Trophoblast cell (in vitro differentiated cells and primary cell): ENCODE measurements around the gene SMARCD1.

ENCODE experiments used
- DNase-seq, 2 donors: peaks; one replicate each; pipeline ENCODE4 v3.0.0-alpha.2; 2016
- H2AFZ ChIP-seq: 2 replicates; pipeline ENCODE4 v1.6.1; 2013; ENCODE audit warnings: low read length, moderate library complexity, mild to moderate bottlenecking; ENCODE audit not compliant: insufficient read depth, poor library complexity
- H2AK5ac ChIP-seq: 2 replicates; pipeline ENCODE4 v1.6.1; 2013; ENCODE audit warnings: mild to moderate bottlenecking, low read length
- H2BK120ac ChIP-seq: 2 replicates; pipeline ENCODE4 v1.6.1; 2013; ENCODE audit warnings: low read length, mild to moderate bottlenecking, moderate library complexity; ENCODE audit not compliant: insufficient read depth, poor library complexity
- H2BK12ac ChIP-seq: 2 replicates; pipeline ENCODE4 v1.6.1; 2013; ENCODE audit warnings: mild to moderate bottlenecking, low read length, moderate library complexity
- H2BK5ac ChIP-seq: 2 replicates; pipeline ENCODE4 v1.6.1; 2013; ENCODE audit warnings: low read length, low read depth, moderate library complexity, mild to moderate bottlenecking; ENCODE audit not compliant: poor library complexity
- H3K14ac ChIP-seq: 2 replicates; pipeline ENCODE4 v1.6.1; 2013; ENCODE audit warnings: mild to moderate bottlenecking, low read length
- H3K18ac ChIP-seq: 2 replicates; pipeline ENCODE4 v1.6.1; 2013; ENCODE audit warnings: mild to moderate bottlenecking, low read length
- H3K23ac ChIP-seq: 2 replicates; pipeline ENCODE4 v1.6.1; 2013; ENCODE audit warnings: low read length
- H3K27ac ChIP-seq: 2 replicates; pipeline ENCODE4 v1.5.1; 2013; ENCODE audit warnings: low read depth, mild to moderate bottlenecking, inconsistent platforms, low read length, moderate library complexity
- H3K27me3 ChIP-seq: 2 replicates; pipeline ENCODE4 v1.6.1; 2013; ENCODE audit warnings: inconsistent platforms, mild to moderate bottlenecking, low read length, moderate library complexity; ENCODE audit not compliant: insufficient read depth
- H3K36me3 ChIP-seq, 2 experiments: 1 replicate in 1 of 2; 2 replicates in 1 of 2; pipeline ENCODE4 v1.6.1; 2013; ENCODE audit warnings: low read length in 2 of 2, mild to moderate bottlenecking in 2 of 2, moderate library complexity in 1 of 2; ENCODE audit not compliant: insufficient read depth in 2 of 2, control insufficient read depth in 1 of 2
- H3K4ac ChIP-seq: 2 replicates; pipeline ENCODE4 v1.6.1; 2013; ENCODE audit warnings: low read depth, mild to moderate bottlenecking, low read length, moderate library complexity
- H3K4me1 ChIP-seq, 2 experiments: 1 replicate in 1 of 2; 2 replicates in 1 of 2; pipeline ENCODE4 v1.6.1; 2013; ENCODE audit warnings: low read length in 2 of 2, mild to moderate bottlenecking in 2 of 2, moderate library complexity in 1 of 2; ENCODE audit not compliant: insufficient read depth in 2 of 2, control insufficient read depth in 1 of 2
- H3K4me2 ChIP-seq: 2 replicates; pipeline ENCODE4 v1.6.1; 2013; ENCODE audit warnings: inconsistent platforms, mild to moderate bottlenecking, low read length, moderate library complexity
- H3K4me3 ChIP-seq: 2 replicates; pipeline ENCODE4 v1.5.1; 2013; ENCODE audit warnings: mild to moderate bottlenecking, low read depth, low read length, inconsistent platforms
- H3K79me1 ChIP-seq: one replicate; pipeline ENCODE4 v1.6.1; 2013; ENCODE audit warnings: low read length
- H3K79me2 ChIP-seq: 2 replicates; pipeline ENCODE4 v1.6.1; 2013; ENCODE audit warnings: low read length, mild to moderate bottlenecking; ENCODE audit not compliant: control insufficient read depth, insufficient read depth, poor library complexity
- H3K9ac ChIP-seq: 2 replicates; pipeline ENCODE4 v1.6.1; 2013; ENCODE audit warnings: mild to moderate bottlenecking, low read length
- H3K9me3 ChIP-seq: 2 replicates; pipeline ENCODE4 v1.6.1; 2013; ENCODE audit warnings: low read depth, mild to moderate bottlenecking, control low read depth, inconsistent platforms, low read length; ENCODE audit not compliant: insufficient read depth
- H4K12ac ChIP-seq: 2 replicates; pipeline ENCODE4 v1.6.1; 2013; ENCODE audit warnings: low read depth, mild to moderate bottlenecking, low read length, moderate library complexity
- H4K8ac ChIP-seq: 2 replicates; pipeline ENCODE4 v1.6.1; 2013; ENCODE audit warnings: low read depth, mild to moderate bottlenecking, low read length, moderate library complexity
- H4K91ac ChIP-seq: one replicate; pipeline ENCODE4 v1.6.1; 2013; ENCODE audit warnings: low read depth, mild to moderate bottlenecking, low read length, moderate library complexity
- WGBS: extraction: QIAGEN DNeasy Blood & Tissue Kit; methylation state at CpG from one replicate; pipeline ENCODE4 v1.1.7; 2013; ENCODE audit warnings: missing lambda C conversion rate; ENCODE audit not compliant: insufficient read length, insufficient coverage; ENCODE audit errors: extremely low coverage; 5-methylcytosine and 5-hydroxymethylcytosine counted together

Gene SMARCD1

DNA sequence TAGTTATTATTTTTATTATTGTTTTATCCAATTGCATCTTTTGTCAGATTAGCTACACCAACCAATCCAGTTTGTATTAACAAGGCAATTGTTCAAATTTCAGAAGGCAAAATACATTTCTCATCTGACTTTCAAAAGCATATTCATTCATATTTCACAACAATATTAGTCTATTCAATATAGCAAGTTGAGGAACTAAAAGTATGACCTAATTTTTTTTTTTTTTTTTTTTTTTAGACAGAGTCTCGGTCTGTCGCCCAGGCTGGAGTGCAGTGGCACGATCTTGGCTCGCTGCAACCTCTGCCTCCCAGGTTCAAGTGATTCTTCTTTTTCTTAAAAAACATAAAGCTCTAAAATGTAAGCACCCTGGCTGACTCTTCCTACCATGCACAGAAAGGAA lies 44.1 kb downstream of the SMARCD1 start:
- Histone ChIP-seq H3K4me3 (no peak overlapping the region), H2AFZ (no peak overlapping the region), H2BK5ac (no peak overlapping the region), H3K27ac (no peak overlapping the region), H3K79me1 (no peaks in the 10 kb centered on the region), H4K91ac (no peak overlapping the region), H3K79me2 (no peaks in the 10 kb centered on the region), H3K18ac (no peak overlapping the region), H3K14ac (no peak overlapping the region), H2BK12ac (no peak overlapping the region), H3K9me3 (no peaks in the 10 kb centered on the region), H4K12ac (no peak overlapping the region), H3K4ac (no peak overlapping the region), H2BK120ac (no peak overlapping the region), H3K4me1 (no peaks in the 10 kb centered on the region), H3K4me2 (no peak overlapping the region), H4K8ac (no peak overlapping the region), H3K36me3 (peaks cover 20 to 38% of the 10 kb centered on the region in 2 experiments), H3K27me3 (no peaks in the 10 kb centered on the region), H3K9ac (no peak overlapping the region), H3K23ac (no peak overlapping the region), H2AK5ac (no peak overlapping the region)
- WGBS, result no CpG with 5 or more reads among the region's 4 CpGs
- DNase-seq, result no peak

DNA sequence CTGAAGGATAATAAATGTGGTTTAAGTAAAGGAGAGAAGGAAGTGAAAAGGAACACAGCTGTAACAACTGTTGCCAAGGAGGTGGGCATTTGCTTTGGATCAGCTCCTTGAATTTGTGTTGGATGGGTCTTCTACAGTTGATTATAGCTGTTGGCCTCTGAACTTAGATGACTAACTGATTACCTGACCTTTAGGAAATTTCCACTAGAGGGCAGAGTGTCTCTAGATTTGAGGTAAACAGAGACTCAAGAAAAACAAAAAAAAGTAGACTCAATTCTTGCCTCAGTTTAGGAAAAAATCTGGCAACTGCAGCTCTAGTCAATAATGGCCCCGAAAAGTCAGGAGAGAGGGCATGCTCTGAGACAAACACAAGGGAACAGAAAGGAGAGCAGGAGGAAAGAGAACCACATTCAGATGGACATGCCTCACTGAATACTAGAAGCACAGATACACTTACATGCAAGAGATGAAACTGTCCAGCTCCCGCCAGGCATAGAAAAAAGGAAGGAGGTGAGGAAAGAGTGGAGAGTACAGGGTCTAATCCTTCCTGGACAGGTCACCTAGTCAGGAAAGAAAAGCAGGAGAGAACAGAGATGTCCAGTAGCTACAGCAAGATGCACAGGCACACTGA lies 47.5 kb downstream of the SMARCD1 start:
- Histone ChIP-seq H3K36me3 (peaks cover 29 to 51% of the 10 kb centered on the region in 2 experiments), H2BK120ac (no peak overlapping the region)
- no CpG with 5 or more reads among the region's 2 CpGs for WGBS

GRCh38 chr12:50142993-50143392 lies 57.9 kb downstream of the SMARCD1 start:
- Histone ChIP-seq H3K27ac (no peak overlapping the region), H3K18ac (no peak overlapping the region), H3K9ac (no peak overlapping the region), H4K8ac (no peak overlapping the region), H2BK120ac (no peak overlapping the region), H3K23ac (no peak overlapping the region), H4K12ac (no peak overlapping the region), H3K79me2 (no peaks in the 10 kb centered on the region), H3K4me2 (no peak overlapping the region), H3K36me3 (peaks cover 8 to 11% of the 10 kb centered on the region in 2 experiments), H3K4ac (no peak overlapping the region), H2BK5ac (no peak overlapping the region), H4K91ac (no peak overlapping the region), H2AK5ac (no peak overlapping the region), H3K4me3 (no peak overlapping the region), H3K9me3 (no peaks in the 10 kb centered on the region), H3K79me1 (no peaks in the 10 kb centered on the region), H3K27me3 (no peaks in the 10 kb centered on the region), H2AFZ (no peak overlapping the region), H2BK12ac (no peak overlapping the region), H3K14ac (no peak overlapping the region), H3K4me1 (peaks cover 0 to 3% of the 10 kb centered on the region in 2 experiments)
- DNase-seq, result peak in 1 of 2 donors; percentile 33
- WGBS, result no CpG with 5 or more reads among the region's 8 CpGs

More for the DNA sequence above, 47.5 kb downstream of the SMARCD1 start:
- H3K27me3 ChIP-seq, result no peaks in the 10 kb centered on the region
- H4K8ac ChIP-seq, result no peak overlapping the region
- H2BK5ac ChIP-seq, result no peak overlapping the region
- no peaks in the 10 kb centered on the region for H3K4me1 ChIP-seq
- no peak overlapping the region for H3K14ac ChIP-seq
- no peak overlapping the region for H3K4me2 ChIP-seq
- no peak overlapping the region for H3K4me3 ChIP-seq
- H3K4ac ChIP-seq, result no peak overlapping the region
- H4K12ac ChIP-seq, result no peak overlapping the region
- no peak overlapping the region for H4K91ac ChIP-seq
- no peak overlapping the region for H3K18ac ChIP-seq
- DNase-seq, result peak in 1 of 2 donors; percentile 84
- H3K23ac ChIP-seq, result no peak overlapping the region
- H2AK5ac ChIP-seq, result no peak overlapping the region
- no peaks in the 10 kb centered on the region for H3K79me1 ChIP-seq
- H3K9ac ChIP-seq, result no peak overlapping the region
- no peak overlapping the region for H2AFZ ChIP-seq
- H3K9me3 ChIP-seq, result no peaks in the 10 kb centered on the region
- H3K79me2 ChIP-seq, result no peaks in the 10 kb centered on the region
- no peak overlapping the region for H2BK12ac ChIP-seq
- no peak overlapping the region for H3K27ac ChIP-seq

GRCh38 chr12:50145439-50145838 lies 60.3 kb downstream of the SMARCD1 start:
- peaks cover 0 to 3% of the 10 kb centered on the region in 2 experiments for H3K4me1 ChIP-seq
- no peak overlapping the region for H3K27ac ChIP-seq
- no peak overlapping the region for H2BK12ac ChIP-seq
- no peak overlapping the region for H4K8ac ChIP-seq
- H3K9me3 ChIP-seq, result no peaks in the 10 kb centered on the region
- H3K18ac ChIP-seq, result no peak overlapping the region
- H4K12ac ChIP-seq, result no peak overlapping the region
- no peak overlapping the region for H3K14ac ChIP-seq
- no peak overlapping the region for H2BK120ac ChIP-seq
- no peak for DNase-seq
- H3K79me1 ChIP-seq, result no peaks in the 10 kb centered on the region
- no peak overlapping the region for H2AK5ac ChIP-seq
- H2BK5ac ChIP-seq, result no peak overlapping the region
- H3K9ac ChIP-seq, result no peak overlapping the region
- no peaks in the 10 kb centered on the region for H3K27me3 ChIP-seq
- WGBS, result no CpG with 5 or more reads among the region's 2 CpGs
- no peak overlapping the region for H2AFZ ChIP-seq
- H4K91ac ChIP-seq, result no peak overlapping the region
- peaks cover 3 to 4% of the 10 kb centered on the region in 2 experiments for H3K36me3 ChIP-seq
- no peaks in the 10 kb centered on the region for H3K79me2 ChIP-seq
- no peak overlapping the region for H3K4ac ChIP-seq
- no peak overlapping the region for H3K4me2 ChIP-seq
- no peak overlapping the region for H3K4me3 ChIP-seq
- no peak overlapping the region for H3K23ac ChIP-seq
